Testis (tissue), 3 donors: Measurements from ENCODE around the gene TTF2. TPM values are rescaled to one million over a fixed set of nuclear protein-coding genes. Genes with fewer than 3 reads are reported as not detected.

Experiments
- DNase-seq: peaks from one replicate; pipeline ENCODE4 v3.0.0-alpha.2; 2019
- H3K27ac ChIP-seq, 2 donors: fragments of 200-600 bp; sonication (generic); one replicate each; pipeline ENCODE4 v1.5.1; 2019
- H3K27me3 ChIP-seq: fragments of 200-600 bp; sonication (generic); one replicate; pipeline ENCODE4 v1.5.1; 2019
- H3K36me3 ChIP-seq: fragments of 200-600 bp; sonication (generic); one replicate; pipeline ENCODE4 v1.5.1; 2017; ENCODE audit warnings: low read depth; ENCODE audit errors: missing control alignments
- H3K4me1 ChIP-seq: fragments of 200-600 bp; sonication (generic); one replicate; pipeline ENCODE4 v1.5.1; 2019
- H3K4me3 ChIP-seq, 2 donors: fragments of 200-600 bp; sonication (generic); one replicate each; pipeline ENCODE4 v1.5.1; 2017 to 2019
- H3K9me3 ChIP-seq: fragments of 200-600 bp; sonication (generic); one replicate; pipeline ENCODE4 v1.5.1; 2017
- POLR2A ChIP-seq: fragments of 450-650 bp; IDR thresholded peaks from one replicate; pipeline ENCODE4 v1.6.1; 2017; ENCODE audit warnings: antibody characterized with exemption, mild to moderate bottlenecking, moderate library complexity
- WGBS, 2 donors: methylation state at CpG; one replicate each; pipeline ENCODE4 v1.1.5; 2018; 5-methylcytosine and 5-hydroxymethylcytosine counted together
- intact Hi-C: fragments of 100-400 bp; cut with DNase I; formaldehyde crosslinking; loops from one replicate; pipeline ENCODE4 v1.15.1; 2023; ENCODE audit warnings: low total_unique reads
- polyA plus RNA-seq: library from polyadenylated mRNA; stranded (reverse); fragments of 350-450 nt; fragmentation: Illumina TruSeq; extraction: RNeasy Lipid Tissue Mini Kit (QIAGEN cat#74804); gene quantifications from one replicate; pipeline ENCODE4 v1.2.3, GENCODE V29; 2014; ENCODE audit warnings: low read depth, low replicate concordance; ENCODE audit not compliant: insufficient read depth
- total RNA-seq, 2 donors: library from RNA; depleted of rRNA; stranded (reverse); fragments of >200 nt; gene quantifications; one replicate each; pipeline ENCODE4 v1.2.3, GENCODE V29; 2016
- TF ChIP-seq, protein P1 (sequence below), 3 experiments: fragments of 450-650 bp in 2 of 3; fragments of 200-600 bp in 1 of 3; sonication (generic) in 1 of 3; IDR thresholded peaks; one replicate each; pipeline ENCODE4 v1.5.1; 2016 to 2019; ENCODE audit warnings: antibody characterized with exemption in 3 of 3, mild to moderate bottlenecking in 2 of 3, moderate library complexity in 1 of 3

Gene TTF2
- total and polyA plus RNA-seq, 3 donors from 2014 or later = 20.2 to 26.5 (median 20.8) TPM

DNA sequence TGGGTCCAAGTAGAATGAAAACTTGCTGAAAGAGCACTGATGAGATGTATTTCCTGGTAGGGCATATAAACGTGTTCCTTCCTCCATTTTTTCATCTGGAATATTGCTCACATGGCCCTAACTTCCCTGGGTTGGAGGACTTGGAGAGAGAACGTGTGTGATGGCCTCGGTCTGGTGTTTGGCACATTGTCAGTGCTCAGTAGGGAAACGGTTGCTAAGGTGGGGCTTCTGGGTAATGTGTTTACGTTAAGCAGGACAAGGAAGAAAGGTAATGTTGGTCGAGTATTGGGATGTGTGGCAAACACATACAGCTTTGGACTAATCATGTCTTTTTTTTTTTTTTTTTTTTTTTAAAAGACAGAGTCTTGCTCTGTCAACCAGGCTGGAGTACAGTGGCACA lies 6.2 kb downstream of the TTF2 start:
- no peaks in the 10 kb centered on the region for H3K9me3 ChIP-seq
- WGBS, 2 donors = 83 to 88% methylated on average over 6 of the region's 6 CpGs
- no peak overlapping the region for H3K27ac ChIP-seq
- H3K36me3 ChIP-seq = no peaks in the 10 kb centered on the region
- TF ChIP-seq, protein P1, sequence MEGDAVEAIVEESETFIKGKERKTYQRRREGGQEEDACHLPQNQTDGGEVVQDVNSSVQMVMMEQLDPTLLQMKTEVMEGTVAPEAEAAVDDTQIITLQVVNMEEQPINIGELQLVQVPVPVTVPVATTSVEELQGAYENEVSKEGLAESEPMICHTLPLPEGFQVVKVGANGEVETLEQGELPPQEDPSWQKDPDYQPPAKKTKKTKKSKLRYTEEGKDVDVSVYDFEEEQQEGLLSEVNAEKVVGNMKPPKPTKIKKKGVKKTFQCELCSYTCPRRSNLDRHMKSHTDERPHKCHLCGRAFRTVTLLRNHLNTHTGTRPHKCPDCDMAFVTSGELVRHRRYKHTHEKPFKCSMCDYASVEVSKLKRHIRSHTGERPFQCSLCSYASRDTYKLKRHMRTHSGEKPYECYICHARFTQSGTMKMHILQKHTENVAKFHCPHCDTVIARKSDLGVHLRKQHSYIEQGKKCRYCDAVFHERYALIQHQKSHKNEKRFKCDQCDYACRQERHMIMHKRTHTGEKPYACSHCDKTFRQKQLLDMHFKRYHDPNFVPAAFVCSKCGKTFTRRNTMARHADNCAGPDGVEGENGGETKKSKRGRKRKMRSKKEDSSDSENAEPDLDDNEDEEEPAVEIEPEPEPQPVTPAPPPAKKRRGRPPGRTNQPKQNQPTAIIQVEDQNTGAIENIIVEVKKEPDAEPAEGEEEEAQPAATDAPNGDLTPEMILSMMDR (IDR thresholded peaks at IDR 0.05) = no peak
- no peak for TF ChIP-seq POLR2A
- no peaks in the 10 kb centered on the region for H3K27me3 ChIP-seq
- intact Hi-C loops = loop anchor here (10.0 kb wide), 1 partner anchor 58 kb away; the partner anchor contains the start of gene TRIM45
- DNase-seq = no peak
- H3K4me1 ChIP-seq = no peaks in the 10 kb centered on the region
- H3K4me3 ChIP-seq = no peak overlapping the region

DNA sequence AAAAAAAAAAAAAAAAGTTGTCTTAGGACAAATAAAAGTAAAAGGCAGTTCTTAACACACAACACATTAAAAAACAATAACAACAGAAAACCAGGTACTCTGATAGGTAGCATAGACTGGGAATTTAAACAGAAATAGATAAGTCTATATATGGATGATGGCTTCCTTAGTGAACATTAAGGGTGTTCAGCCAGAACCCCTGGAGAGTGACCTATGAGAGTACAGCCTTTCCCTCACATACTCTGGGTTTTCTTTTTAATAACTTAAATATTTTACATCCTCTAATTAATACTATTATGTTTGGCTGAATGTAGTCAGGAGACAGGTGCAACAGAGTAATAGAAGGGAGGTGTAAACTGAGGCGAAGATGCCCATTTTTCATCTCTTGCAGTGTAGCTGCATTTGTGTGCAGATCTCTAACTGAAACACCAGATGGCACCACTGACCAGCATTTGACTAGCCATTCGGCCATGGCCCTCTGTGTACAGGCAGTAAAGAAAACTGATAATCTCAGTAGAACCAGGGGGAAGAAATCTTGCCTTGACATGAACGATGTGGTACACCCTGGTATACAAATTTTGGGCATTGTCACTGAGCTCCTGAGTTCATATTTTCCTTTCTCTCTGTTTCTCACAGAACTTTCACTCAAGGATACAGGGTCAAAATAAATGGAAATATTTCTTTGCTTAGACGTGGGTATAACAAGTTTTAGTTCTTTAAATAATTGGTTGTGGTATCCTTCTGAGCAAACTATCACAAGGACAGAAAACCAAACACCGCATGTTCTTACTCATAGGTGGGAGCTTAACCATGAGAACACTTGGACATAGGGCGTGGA lies 7.6 kb downstream of the TTF2 start:
- TF ChIP-seq, protein P1 (IDR thresholded peaks at IDR 0.05) = peak; percentile 52 to 71 (median 71)
- no peak for TF ChIP-seq POLR2A
- H3K4me3 ChIP-seq = no peak overlapping the region
- peak; percentile 59 for DNase-seq
- H3K9me3 ChIP-seq = no peaks in the 10 kb centered on the region
- WGBS, 2 donors = 69 to 71% methylated on average over 6 of the region's 6 CpGs
- intact Hi-C loops = loop anchor here (10.0 kb wide), 1 partner anchor 57 kb away; the partner anchor contains the start of gene TRIM45
- H3K27me3 ChIP-seq = no peaks in the 10 kb centered on the region
- H3K4me1 ChIP-seq = no peaks in the 10 kb centered on the region
- no peak overlapping the region for H3K27ac ChIP-seq
- H3K36me3 ChIP-seq = no peaks in the 10 kb centered on the region

DNA sequence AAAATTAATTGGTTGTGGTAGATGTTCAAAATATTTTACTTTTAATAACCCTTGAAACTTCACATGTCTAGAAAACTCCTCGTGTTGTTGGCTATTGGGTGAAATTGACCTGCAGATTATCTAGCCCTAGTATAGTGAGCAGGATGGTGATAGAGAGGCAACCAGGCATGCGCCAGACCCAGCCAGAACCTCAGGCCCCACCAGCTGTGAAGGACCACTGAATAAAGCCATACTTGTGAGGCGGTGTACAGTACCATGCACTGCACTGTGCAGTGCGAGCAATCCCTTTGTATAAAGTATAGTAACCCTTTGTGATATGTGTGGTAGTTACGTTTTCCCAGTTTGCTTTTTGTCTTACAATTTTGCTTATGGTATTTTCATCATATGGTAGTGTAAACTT lies 8.5 kb downstream of the TTF2 start:
- 91 to 94% methylated on average over 5 of the region's 5 CpGs for WGBS, 2 donors
- Histone ChIP-seq H3K27ac (no peak overlapping the region), H3K27me3 (no peaks in the 10 kb centered on the region), H3K9me3 (no peaks in the 10 kb centered on the region), H3K4me3 (no peak overlapping the region), H3K36me3 (no peaks in the 10 kb centered on the region), H3K4me1 (no peaks in the 10 kb centered on the region)
- intact Hi-C loops = loop anchor here (10.0 kb wide), 1 partner anchor 56 kb away; the partner anchor contains the start of gene TRIM45
- no peak for TF ChIP-seq POLR2A
- TF ChIP-seq, protein P1 (IDR thresholded peaks at IDR 0.05) = no peak
- DNase-seq = no peak

- Histone ChIP-seq H3K4me1 (no peaks in the 10 kb centered on the region), H3K27me3 (no peaks in the 10 kb centered on the region), H3K36me3 (no peaks in the 10 kb centered on the region), H3K27ac (no peak overlapping the region), H3K9me3 (no peaks in the 10 kb centered on the region), H3K4me3 (no peak overlapping the region)
- no peak for DNase-seq
- intact Hi-C loops = loop anchor here (10.0 kb wide), 1 partner anchor 55 kb away; the partner anchor contains the start of gene TRIM45
- WGBS, 2 donors = 83 to 87% methylated on average over 4 of the region's 4 CpGs
- TF ChIP-seq, protein P1 (IDR thresholded peaks at IDR 0.05) = no peak
Measured at GRCh38 chr1:117069220-117069844, 9.2 kb downstream of the TTF2 start.
